Keratinocyte (primary cell): ENCODE measurements around the gene USP33.

Source experiments
- CTCF ChIP-seq, 3 experiments: IDR thresholded peaks in 1 of 3; conservative IDR thresholded peaks in 1 of 3; optimal IDR thresholded peaks in 1 of 3; 2 replicates in 2 of 3; 3 replicates in 1 of 3; pipeline versions ENCODE3 to v1.5.1; 2011; ENCODE audit warnings: low read length in 3 of 3, mild to moderate bottlenecking in 3 of 3, moderate library complexity in 2 of 3, control low read depth in 1 of 3, inconsistent platforms in 1 of 3; ENCODE audit not compliant: insufficient read depth in 2 of 3; ENCODE audit errors: extremely low read depth in 1 of 3
- EZH2 ChIP-seq: IDR thresholded peaks from one replicate; pipeline ENCODE4 v1.6.1; 2012; ENCODE audit warnings: inconsistent platforms, mild to moderate bottlenecking, low read length, moderate library complexity

DNA sequence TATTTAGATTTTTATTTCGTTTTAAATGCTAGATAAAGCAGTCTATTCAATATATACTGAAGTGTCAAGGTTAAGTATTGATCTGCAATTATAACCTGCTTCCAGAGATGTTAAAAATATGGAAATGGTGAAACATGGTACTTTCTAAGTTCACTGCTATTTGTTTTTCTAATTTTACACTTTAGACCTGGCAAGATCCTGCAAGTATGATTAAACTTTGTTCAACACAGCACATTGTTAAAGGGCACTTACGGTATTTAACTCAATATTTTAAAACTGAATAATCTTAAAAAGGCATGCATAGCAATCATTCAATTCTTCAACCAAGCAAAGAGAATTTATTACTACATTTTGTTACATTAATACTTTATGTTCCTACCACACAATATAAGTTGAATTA is 41.5 kb downstream of the USP33 start:
- TF ChIP-seq CTCF (optimal IDR thresholded peaks at IDR 0.05 in 1 of 3, IDR thresholded peaks at IDR 0.05 in 1 of 3, conservative IDR thresholded peaks at IDR 0.05 in 1 of 3; ENCODE audit: extremely low read depth in 1 of 3, insufficient read depth in 2 of 3, low read length in 3 of 3) (no peak), EZH2 (no peak)
